ENCODE measurements around the gene SNRPE. TPM values are rescaled to one million over a fixed set of nuclear protein-coding genes. Genes with fewer than 3 reads are reported as not detected.

Gene SNRPE
- total RNA-seq, 2 experiments from 2014 or later: 95.9 to 322 TPM

- Histone ChIP-seq H4K20me1 (ENCODE audit: insufficient read depth, low read length) (no peaks in the 10 kb centered on the region), H3K9me3 (ENCODE audit: low read length) (peaks cover 11% of the 10 kb centered on the region), H3K4me2 (ENCODE audit: low read length) (no peak overlapping the region), H3K27ac (ENCODE audit: low read depth, low read length, poor library complexity, severe bottlenecking) (no peak overlapping the region), H3K4me3 (ENCODE audit: low read depth, low read length, poor library complexity, severe bottlenecking) (no peak overlapping the region), H3K9me2 (ENCODE audit: insufficient read depth, low read length) (no peaks in the 10 kb centered on the region), H3K79me2 (ENCODE audit: insufficient read depth, low read depth, low read length) (no peaks in the 10 kb centered on the region), H3K36me3 (ENCODE audit: insufficient read depth, low read length) (no peaks in the 10 kb centered on the region), H3K4me1 (ENCODE audit: insufficient read depth, low read length, poor library complexity, severe bottlenecking) (no peaks in the 10 kb centered on the region), H2AFZ (ENCODE audit: low read length) (no peak overlapping the region)
- POLR2A ChIA-PET: interaction anchor here (1.1 kb wide), 1 partner anchor 11 kb away, joined by 5 read pairs; no protein-coding TSS in a partner anchor
- TF ChIP-seq CTCF (conservative IDR thresholded peaks at IDR 0.05; ENCODE audit: low read length) (no peak), EZH2phosphoT487 (IDR thresholded peaks at IDR 0.05; ENCODE audit: borderline replicate concordance, low read depth, low read length) (no peak)
- CTCF ChIA-PET (ENCODE audit: unreplicated experiment): no interaction called here
- intact Hi-C loops (cut with micrococcal nuclease; ENCODE audit: unreplicated experiment): no loop called here
- DNase-seq (ENCODE audit: low spot score): no peak
- no TSS peak for BruUV-seq (replicated peaks)
These were observed 37.3 kb downstream of the SNRPE start for GRCh38 chr1:203898458-203899352.

- H3K4me1 ChIP-seq (ENCODE audit: insufficient read depth, low read length, poor library complexity, severe bottlenecking): no peaks in the 10 kb centered on the region
- CTCF ChIA-PET (ENCODE audit: unreplicated experiment): no interaction called here
- BruUV-seq (replicated peaks): no TSS peak
- no peak overlapping the region for H3K4me2 ChIP-seq (ENCODE audit: low read length)
- intact Hi-C loops (cut with micrococcal nuclease; ENCODE audit: unreplicated experiment): no loop called here
- TF ChIP-seq EZH2phosphoT487 (IDR thresholded peaks at IDR 0.05; ENCODE audit: borderline replicate concordance, low read depth, low read length) (no peak), CTCF (conservative IDR thresholded peaks at IDR 0.05; ENCODE audit: low read length) (no peak)
- H3K4me3 ChIP-seq (ENCODE audit: low read depth, low read length, poor library complexity, severe bottlenecking): no peak overlapping the region
- H3K36me3 ChIP-seq (ENCODE audit: insufficient read depth, low read length): no peaks in the 10 kb centered on the region
- H3K27ac ChIP-seq (ENCODE audit: low read depth, low read length, poor library complexity, severe bottlenecking): no peak overlapping the region
- POLR2A ChIA-PET: interaction anchor here (1.1 kb wide), 1 partner anchor 12 kb away, joined by 5 read pairs; no protein-coding TSS in a partner anchor
- H2AFZ ChIP-seq (ENCODE audit: low read length): no peak overlapping the region
- no peaks in the 10 kb centered on the region for H4K20me1 ChIP-seq (ENCODE audit: insufficient read depth, low read length)
- peaks cover 8% of the 10 kb centered on the region for H3K9me3 ChIP-seq (ENCODE audit: low read length)
- H3K79me2 ChIP-seq (ENCODE audit: insufficient read depth, low read depth, low read length): no peaks in the 10 kb centered on the region
- DNase-seq (ENCODE audit: low spot score): no peak
- no peaks in the 10 kb centered on the region for H3K9me2 ChIP-seq (ENCODE audit: insufficient read depth, low read length)
These were observed 37.9 kb downstream of the SNRPE start for GRCh38 chr1:203899353-203899716.
